Liver (tissue), 3 donors: ENCODE data around the gene NKAIN2.

Experiments used
- FOXA1 ChIP-seq: IDR thresholded peaks from 2 replicates; pipeline ENCODE4 v1.6.1; 2016; ENCODE audit warnings: antibody characterized with exemption
- JUND ChIP-seq, 2 donors: IDR thresholded peaks; 2 replicates each; pipeline ENCODE4 v1.6.1; 2016; ENCODE audit warnings: antibody characterized with exemption in 2 of 2
- RAD21 ChIP-seq, 2 donors: IDR thresholded peaks; 2 replicates each; pipeline ENCODE4 v1.6.1; 2016; ENCODE audit warnings: antibody characterized with exemption in 2 of 2, mild to moderate bottlenecking in 2 of 2
- TAF1 ChIP-seq: conservative IDR thresholded peaks from 2 replicates; pipeline ENCODE4 v1.6.1; 2016; ENCODE audit warnings: antibody characterized with exemption, mild to moderate bottlenecking
- TF ChIP-seq, protein P1 (sequence below): fragments of 150-350 bp; IDR thresholded peaks from 2 replicates; pipeline ENCODE4 v1.5.1; 2017; ENCODE audit warnings: improper control_type of control experiment, low read depth, low read length; ENCODE audit not compliant: missing input control
- TF ChIP-seq, protein P2 (sequence below): IDR thresholded peaks from 2 replicates; pipeline ENCODE4 v1.6.1; 2016; ENCODE audit warnings: antibody characterized with exemption
- donor health status: healthy.
- donor health status: healthy.

DNA sequence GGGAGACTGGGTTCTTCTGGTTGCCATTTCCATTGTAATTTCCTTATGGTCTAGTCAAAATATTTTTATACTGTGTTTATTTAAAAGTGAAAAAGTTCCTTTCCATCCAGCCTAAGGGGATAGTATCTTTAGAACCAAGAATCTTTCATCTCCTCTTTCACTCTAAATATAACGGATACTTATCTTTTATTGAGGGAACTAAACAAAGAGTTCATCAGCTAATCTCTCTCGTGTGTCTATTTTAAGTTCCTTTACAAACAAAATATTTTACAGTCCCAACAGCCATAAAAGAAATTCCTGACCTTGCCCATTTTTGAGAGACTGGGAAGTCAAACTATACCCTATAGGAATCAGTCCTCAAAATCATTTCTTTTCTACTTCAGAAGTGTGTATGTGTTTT lies 232.7 kb downstream of the NKAIN2 start:
- TF ChIP-seq, protein P1, sequence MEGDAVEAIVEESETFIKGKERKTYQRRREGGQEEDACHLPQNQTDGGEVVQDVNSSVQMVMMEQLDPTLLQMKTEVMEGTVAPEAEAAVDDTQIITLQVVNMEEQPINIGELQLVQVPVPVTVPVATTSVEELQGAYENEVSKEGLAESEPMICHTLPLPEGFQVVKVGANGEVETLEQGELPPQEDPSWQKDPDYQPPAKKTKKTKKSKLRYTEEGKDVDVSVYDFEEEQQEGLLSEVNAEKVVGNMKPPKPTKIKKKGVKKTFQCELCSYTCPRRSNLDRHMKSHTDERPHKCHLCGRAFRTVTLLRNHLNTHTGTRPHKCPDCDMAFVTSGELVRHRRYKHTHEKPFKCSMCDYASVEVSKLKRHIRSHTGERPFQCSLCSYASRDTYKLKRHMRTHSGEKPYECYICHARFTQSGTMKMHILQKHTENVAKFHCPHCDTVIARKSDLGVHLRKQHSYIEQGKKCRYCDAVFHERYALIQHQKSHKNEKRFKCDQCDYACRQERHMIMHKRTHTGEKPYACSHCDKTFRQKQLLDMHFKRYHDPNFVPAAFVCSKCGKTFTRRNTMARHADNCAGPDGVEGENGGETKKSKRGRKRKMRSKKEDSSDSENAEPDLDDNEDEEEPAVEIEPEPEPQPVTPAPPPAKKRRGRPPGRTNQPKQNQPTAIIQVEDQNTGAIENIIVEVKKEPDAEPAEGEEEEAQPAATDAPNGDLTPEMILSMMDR: no peak
- TF ChIP-seq, protein P2, sequence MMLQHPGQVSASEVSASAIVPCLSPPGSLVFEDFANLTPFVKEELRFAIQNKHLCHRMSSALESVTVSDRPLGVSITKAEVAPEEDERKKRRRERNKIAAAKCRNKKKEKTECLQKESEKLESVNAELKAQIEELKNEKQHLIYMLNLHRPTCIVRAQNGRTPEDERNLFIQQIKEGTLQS: no peak
- TF ChIP-seq RAD21 (IDR thresholded peaks at IDR 0.05) (no peak), TAF1 (no peak), FOXA1 (no peak), JUND (IDR thresholded peaks at IDR 0.05) (no peak)
